ENCODE measurements around the gene RAD51B. TPM values are rescaled to one million over a fixed set of nuclear protein-coding genes. Genes with fewer than 3 reads are reported as not detected.

The RAD51B gene
- total RNA-seq, 1 experiment from 2014 or later, result 20.0 TPM

DNA sequence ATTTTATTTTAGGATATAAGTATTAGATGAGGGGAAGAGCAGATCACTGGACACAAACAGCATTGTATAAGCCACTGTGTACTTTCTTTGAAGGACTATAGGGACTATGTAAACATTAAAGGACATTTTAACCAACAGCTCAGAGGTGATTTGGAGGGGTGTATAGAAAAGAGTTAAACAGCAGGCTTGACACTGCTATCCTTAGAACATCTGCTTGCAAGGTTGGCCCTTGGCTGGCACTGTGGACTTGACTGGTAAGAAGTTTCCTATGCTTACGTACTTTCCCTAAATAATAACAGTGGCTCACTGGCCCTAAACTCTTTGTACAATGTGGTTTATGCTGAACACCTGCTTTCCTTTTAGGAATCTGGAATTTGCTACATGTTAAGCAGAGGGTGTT lies 31.9 kb upstream of the RAD51B start:
- H3K9me3 ChIP-seq (ENCODE audit: control insufficient read depth in 1 of 2, insufficient read depth in 1 of 2, low read depth in 1 of 2, low read length in 2 of 2), result no peaks in the 10 kb centered on the region
- H3K36me3 ChIP-seq (ENCODE audit: control insufficient read depth in 1 of 2, insufficient read depth in 2 of 2, low read length in 2 of 2), result peaks cover 19 to 24% of the 10 kb centered on the region in 2 experiments; a peak in 3 of 4 replicates
- RAD21 ChIA-PET (ENCODE audit: low non-redundant PET in 1 of 2, low total read pairs in 2 of 2, uncharacterized antibody in 2 of 2, unreplicated experiment in 2 of 2), result no interaction called here
- H2AFZ ChIP-seq (ENCODE audit: low read depth, low read length, poor library complexity, severe bottlenecking), result no peak overlapping the region
- H3K4me1 ChIP-seq (ENCODE audit: control insufficient read depth in 1 of 2, insufficient read depth in 2 of 2, low read length in 2 of 2), result no peaks in the 10 kb centered on the region
- POLR2A ChIA-PET, result no interaction called here
- TF ChIP-seq, protein P1, sequence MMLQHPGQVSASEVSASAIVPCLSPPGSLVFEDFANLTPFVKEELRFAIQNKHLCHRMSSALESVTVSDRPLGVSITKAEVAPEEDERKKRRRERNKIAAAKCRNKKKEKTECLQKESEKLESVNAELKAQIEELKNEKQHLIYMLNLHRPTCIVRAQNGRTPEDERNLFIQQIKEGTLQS (IDR thresholded peaks at IDR 0.05), result no peak
- TF ChIP-seq SRF (IDR thresholded peaks at IDR 0.05; ENCODE audit: low read depth) (no peak), RAD21 (IDR thresholded peaks at IDR 0.05; ENCODE audit: low read depth) (no peak), SP1 (IDR thresholded peaks at IDR 0.05; ENCODE audit: low read depth) (no peak)
- H3K4me2 ChIP-seq (ENCODE audit: low read length), result no peak overlapping the region
- CTCF ChIA-PET, result no interaction called here
- no TSS peak for BruUV-seq (replicated peaks)
- H3K27me3 ChIP-seq (ENCODE audit: insufficient read depth, low read length), result no peaks in the 10 kb centered on the region
- no peaks in the 10 kb centered on the region for H4K20me1 ChIP-seq (ENCODE audit: insufficient read depth)
- H3K9me2 ChIP-seq (ENCODE audit: insufficient read depth), result no peaks in the 10 kb centered on the region
- no peaks in the 10 kb centered on the region for H3K79me2 ChIP-seq (ENCODE audit: insufficient read depth, low read length)
- no peak overlapping the region for H3K9ac ChIP-seq (ENCODE audit: low read length)
- no peak for DNase-seq (ENCODE audit: low read depth, low spot score)
- intact Hi-C loops (cut with micrococcal nuclease), result no loop called here
- ATAC-seq, result no peak
- H3K27ac ChIP-seq (ENCODE audit: low read depth, low read length), result no peak overlapping the region
- no peak overlapping the region for H3K4me3 ChIP-seq (replicated peaks in 1 of 2; ENCODE audit: low read depth in 1 of 2, low read length in 2 of 2)

DNA sequence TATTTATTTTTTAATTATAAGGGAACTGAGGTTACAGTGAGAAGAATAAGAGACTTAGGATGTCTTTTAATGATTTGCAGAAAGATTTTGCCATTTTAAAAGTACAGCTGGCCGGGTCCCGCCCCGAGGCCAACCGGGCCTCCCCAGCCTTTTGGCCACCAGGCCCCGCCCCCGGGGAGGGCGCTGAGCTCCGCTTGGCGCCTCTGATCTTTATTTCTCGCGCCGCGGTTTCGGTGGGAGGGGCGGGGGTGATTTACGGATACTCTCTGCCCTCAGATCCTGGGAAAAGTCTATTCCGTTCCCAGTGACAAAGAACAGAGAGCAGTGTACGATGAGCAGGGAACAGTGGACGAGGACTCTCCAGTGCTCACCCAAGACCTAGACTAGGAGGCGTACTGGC lies 20.8 kb upstream of the RAD51B start:
- BruUV-seq (replicated peaks), result no TSS peak
- POLR2A ChIA-PET, result no interaction called here
- TF ChIP-seq, protein P2, sequence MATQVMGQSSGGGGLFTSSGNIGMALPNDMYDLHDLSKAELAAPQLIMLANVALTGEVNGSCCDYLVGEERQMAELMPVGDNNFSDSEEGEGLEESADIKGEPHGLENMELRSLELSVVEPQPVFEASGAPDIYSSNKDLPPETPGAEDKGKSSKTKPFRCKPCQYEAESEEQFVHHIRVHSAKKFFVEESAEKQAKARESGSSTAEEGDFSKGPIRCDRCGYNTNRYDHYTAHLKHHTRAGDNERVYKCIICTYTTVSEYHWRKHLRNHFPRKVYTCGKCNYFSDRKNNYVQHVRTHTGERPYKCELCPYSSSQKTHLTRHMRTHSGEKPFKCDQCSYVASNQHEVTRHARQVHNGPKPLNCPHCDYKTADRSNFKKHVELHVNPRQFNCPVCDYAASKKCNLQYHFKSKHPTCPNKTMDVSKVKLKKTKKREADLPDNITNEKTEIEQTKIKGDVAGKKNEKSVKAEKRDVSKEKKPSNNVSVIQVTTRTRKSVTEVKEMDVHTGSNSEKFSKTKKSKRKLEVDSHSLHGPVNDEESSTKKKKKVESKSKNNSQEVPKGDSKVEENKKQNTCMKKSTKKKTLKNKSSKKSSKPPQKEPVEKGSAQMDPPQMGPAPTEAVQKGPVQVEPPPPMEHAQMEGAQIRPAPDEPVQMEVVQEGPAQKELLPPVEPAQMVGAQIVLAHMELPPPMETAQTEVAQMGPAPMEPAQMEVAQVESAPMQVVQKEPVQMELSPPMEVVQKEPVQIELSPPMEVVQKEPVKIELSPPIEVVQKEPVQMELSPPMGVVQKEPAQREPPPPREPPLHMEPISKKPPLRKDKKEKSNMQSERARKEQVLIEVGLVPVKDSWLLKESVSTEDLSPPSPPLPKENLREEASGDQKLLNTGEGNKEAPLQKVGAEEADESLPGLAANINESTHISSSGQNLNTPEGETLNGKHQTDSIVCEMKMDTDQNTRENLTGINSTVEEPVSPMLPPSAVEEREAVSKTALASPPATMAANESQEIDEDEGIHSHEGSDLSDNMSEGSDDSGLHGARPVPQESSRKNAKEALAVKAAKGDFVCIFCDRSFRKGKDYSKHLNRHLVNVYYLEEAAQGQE (IDR thresholded peaks at IDR 0.05; ENCODE audit: low read depth), result no peak
- TF ChIP-seq, protein P3, sequence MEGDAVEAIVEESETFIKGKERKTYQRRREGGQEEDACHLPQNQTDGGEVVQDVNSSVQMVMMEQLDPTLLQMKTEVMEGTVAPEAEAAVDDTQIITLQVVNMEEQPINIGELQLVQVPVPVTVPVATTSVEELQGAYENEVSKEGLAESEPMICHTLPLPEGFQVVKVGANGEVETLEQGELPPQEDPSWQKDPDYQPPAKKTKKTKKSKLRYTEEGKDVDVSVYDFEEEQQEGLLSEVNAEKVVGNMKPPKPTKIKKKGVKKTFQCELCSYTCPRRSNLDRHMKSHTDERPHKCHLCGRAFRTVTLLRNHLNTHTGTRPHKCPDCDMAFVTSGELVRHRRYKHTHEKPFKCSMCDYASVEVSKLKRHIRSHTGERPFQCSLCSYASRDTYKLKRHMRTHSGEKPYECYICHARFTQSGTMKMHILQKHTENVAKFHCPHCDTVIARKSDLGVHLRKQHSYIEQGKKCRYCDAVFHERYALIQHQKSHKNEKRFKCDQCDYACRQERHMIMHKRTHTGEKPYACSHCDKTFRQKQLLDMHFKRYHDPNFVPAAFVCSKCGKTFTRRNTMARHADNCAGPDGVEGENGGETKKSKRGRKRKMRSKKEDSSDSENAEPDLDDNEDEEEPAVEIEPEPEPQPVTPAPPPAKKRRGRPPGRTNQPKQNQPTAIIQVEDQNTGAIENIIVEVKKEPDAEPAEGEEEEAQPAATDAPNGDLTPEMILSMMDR (IDR thresholded peaks at IDR 0.05 in 2 of 3, conservative IDR thresholded peaks at IDR 0.05 in 1 of 3; ENCODE audit: borderline replicate concordance in 1 of 3, insufficient read depth in 1 of 3, low read depth in 2 of 3, low read length in 2 of 3), result no peak
- TF ChIP-seq ZFX (IDR thresholded peaks at IDR 0.05) (no peak), CEBPB (IDR thresholded peaks at IDR 0.05; ENCODE audit: low read depth) (no peak), SRF (IDR thresholded peaks at IDR 0.05; ENCODE audit: low read depth) (no peak), RAD21 (IDR thresholded peaks at IDR 0.05; ENCODE audit: low read depth) (no peak), ZNF274 (IDR thresholded peaks at IDR 0.05; ENCODE audit: low read depth, low read length) (no peak), EZH2 (IDR thresholded peaks at IDR 0.05) (no peak), JUND (IDR thresholded peaks at IDR 0.05) (no peak), SP1 (IDR thresholded peaks at IDR 0.05; ENCODE audit: low read depth) (no peak), FOSL1 (IDR thresholded peaks at IDR 0.05; ENCODE audit: low read depth) (no peak), POLR2A (IDR thresholded peaks at IDR 0.05; ENCODE audit: borderline replicate concordance, extremely low read depth, insufficient read depth, insufficient read length) (no peak), YY1 (IDR thresholded peaks at IDR 0.05; ENCODE audit: extremely low read depth, insufficient replicate concordance, low read depth, low read length) (no peak), EZH2phosphoT487 (IDR thresholded peaks at IDR 0.05; ENCODE audit: borderline replicate concordance) (no peak), EGR1 (IDR thresholded peaks at IDR 0.05; ENCODE audit: low read depth) (no peak), TCF7L2 (IDR thresholded peaks at IDR 0.05; ENCODE audit: borderline replicate concordance, extremely low read depth, insufficient read depth, insufficient read length) (no peak)

More for the DNA sequence above, 20.8 kb upstream of the RAD51B start:
- no peaks in the 10 kb centered on the region for H3K9me2 ChIP-seq (ENCODE audit: insufficient read depth)
- RAD21 ChIA-PET (ENCODE audit: low non-redundant PET in 1 of 2, low total read pairs in 2 of 2, uncharacterized antibody in 2 of 2, unreplicated experiment in 2 of 2), result no interaction called here
- H3K9ac ChIP-seq (ENCODE audit: low read length), result no peak overlapping the region
- no peak for ATAC-seq
- no peaks in the 10 kb centered on the region for H3K4me1 ChIP-seq (ENCODE audit: control insufficient read depth in 1 of 2, insufficient read depth in 2 of 2, low read length in 2 of 2)
- H3K4me2 ChIP-seq (ENCODE audit: low read length), result no peak overlapping the region
- H3K27ac ChIP-seq (ENCODE audit: low read depth, low read length), result no peak overlapping the region
- no peak for DNase-seq (ENCODE audit: low read depth, low spot score)
- intact Hi-C loops (cut with micrococcal nuclease), result no loop called here
- no peaks in the 10 kb centered on the region for H3K9me3 ChIP-seq (ENCODE audit: control insufficient read depth in 1 of 2, insufficient read depth in 1 of 2, low read depth in 1 of 2, low read length in 2 of 2)
- CTCF ChIA-PET, result no interaction called here
- H3K36me3 ChIP-seq (ENCODE audit: control insufficient read depth in 1 of 2, insufficient read depth in 2 of 2, low read length in 2 of 2), result peaks cover 23 to 24% of the 10 kb centered on the region in 2 experiments
- H3K79me2 ChIP-seq (ENCODE audit: insufficient read depth, low read length), result no peaks in the 10 kb centered on the region
- H3K27me3 ChIP-seq (ENCODE audit: insufficient read depth, low read length), result no peaks in the 10 kb centered on the region
- H2AFZ ChIP-seq (ENCODE audit: low read depth, low read length, poor library complexity, severe bottlenecking), result no peak overlapping the region
- no peak overlapping the region for H3K4me3 ChIP-seq (replicated peaks in 1 of 2; ENCODE audit: low read depth in 1 of 2, low read length in 2 of 2)
- H4K20me1 ChIP-seq (ENCODE audit: insufficient read depth), result no peaks in the 10 kb centered on the region

Data from HCT116 (cell line).